ENCODE results near the gene UBE2E2.

Gene UBE2E2

DNA sequence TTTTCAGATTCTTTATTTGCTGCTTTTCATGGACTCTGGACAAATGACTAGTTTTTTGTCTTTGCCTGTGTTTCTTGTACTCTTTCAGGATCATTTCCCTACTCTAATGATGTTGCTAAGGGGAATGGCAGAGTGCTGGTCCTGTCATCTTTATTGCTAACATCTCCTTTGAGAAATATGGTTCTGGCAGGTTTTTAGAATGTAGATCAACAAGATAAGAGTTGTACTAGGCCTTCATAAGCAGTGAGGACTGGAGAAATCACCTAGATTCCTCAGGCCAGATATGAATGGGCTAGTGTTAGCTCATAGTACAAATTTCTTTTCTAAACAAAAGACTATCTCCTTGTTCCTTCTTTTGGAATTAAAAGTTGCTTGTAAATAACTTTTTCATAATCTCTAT is 156.0 kb downstream of the UBE2E2 start:
- POLR2A ChIA-PET, result no interaction called here
- TF ChIP-seq, protein P1, sequence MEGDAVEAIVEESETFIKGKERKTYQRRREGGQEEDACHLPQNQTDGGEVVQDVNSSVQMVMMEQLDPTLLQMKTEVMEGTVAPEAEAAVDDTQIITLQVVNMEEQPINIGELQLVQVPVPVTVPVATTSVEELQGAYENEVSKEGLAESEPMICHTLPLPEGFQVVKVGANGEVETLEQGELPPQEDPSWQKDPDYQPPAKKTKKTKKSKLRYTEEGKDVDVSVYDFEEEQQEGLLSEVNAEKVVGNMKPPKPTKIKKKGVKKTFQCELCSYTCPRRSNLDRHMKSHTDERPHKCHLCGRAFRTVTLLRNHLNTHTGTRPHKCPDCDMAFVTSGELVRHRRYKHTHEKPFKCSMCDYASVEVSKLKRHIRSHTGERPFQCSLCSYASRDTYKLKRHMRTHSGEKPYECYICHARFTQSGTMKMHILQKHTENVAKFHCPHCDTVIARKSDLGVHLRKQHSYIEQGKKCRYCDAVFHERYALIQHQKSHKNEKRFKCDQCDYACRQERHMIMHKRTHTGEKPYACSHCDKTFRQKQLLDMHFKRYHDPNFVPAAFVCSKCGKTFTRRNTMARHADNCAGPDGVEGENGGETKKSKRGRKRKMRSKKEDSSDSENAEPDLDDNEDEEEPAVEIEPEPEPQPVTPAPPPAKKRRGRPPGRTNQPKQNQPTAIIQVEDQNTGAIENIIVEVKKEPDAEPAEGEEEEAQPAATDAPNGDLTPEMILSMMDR (IDR thresholded peaks at IDR 0.05; ENCODE audit: insufficient read depth, low read length, missing control alignments), result no peak
- CTCF ChIA-PET, result no interaction called here
- no peak overlapping the region for H3K4me3 ChIP-seq (ENCODE audit: low read depth, low read length)
- DNase-seq (ENCODE audit: low read depth, low spot score), result no peak

DNA sequence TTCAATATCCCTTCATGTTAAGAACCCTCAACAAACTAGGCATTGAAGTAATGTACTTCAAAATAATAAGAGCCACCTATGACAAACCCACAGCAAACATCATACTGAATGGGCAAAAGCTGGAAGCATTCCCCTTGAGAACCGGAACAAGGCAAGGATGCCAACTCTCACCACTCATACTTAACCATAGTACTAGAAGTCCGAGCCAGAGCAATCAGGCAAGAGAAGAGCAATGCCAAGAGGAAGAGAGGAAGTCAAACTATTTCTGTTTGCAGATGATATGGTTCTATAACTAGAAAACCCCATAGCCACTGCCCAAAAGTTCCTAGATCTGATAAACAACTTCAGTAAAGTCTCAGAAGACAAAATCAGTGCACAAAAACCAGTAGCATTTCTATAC is 161.9 kb downstream of the UBE2E2 start:
- DNase-seq (ENCODE audit: low read depth, low spot score), result no peak
- no peak overlapping the region for H3K4me3 ChIP-seq (ENCODE audit: low read depth, low read length)
- POLR2A ChIA-PET, result no interaction called here
- TF ChIP-seq, protein P1 (IDR thresholded peaks at IDR 0.05; ENCODE audit: insufficient read depth, low read length, missing control alignments), result no peak
- CTCF ChIA-PET, result no interaction called here

DNA sequence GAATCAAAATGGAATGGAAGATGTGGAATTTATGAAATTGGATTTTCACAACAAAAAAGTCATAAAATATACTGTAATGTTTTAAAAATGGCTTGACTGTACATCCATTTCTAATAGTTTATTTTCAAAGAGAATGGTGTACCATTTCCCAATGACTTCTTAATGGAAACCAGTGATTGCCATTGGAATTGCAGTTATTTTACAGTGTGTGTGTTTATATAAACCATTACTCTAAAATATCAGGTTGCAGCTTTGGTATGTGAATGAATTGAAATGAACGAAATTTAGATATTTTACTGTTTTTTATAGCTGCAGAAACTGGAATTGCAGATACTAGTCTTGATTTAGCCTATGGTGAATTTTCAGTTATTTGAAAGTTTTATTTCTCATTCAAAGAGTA is 165.6 kb downstream of the UBE2E2 start:
- TF ChIP-seq, protein P1 (IDR thresholded peaks at IDR 0.05; ENCODE audit: insufficient read depth, low read length, missing control alignments), result no peak
- ChIA-PET POLR2A (no interaction called here), CTCF (no interaction called here)
- no peak for DNase-seq (ENCODE audit: low read depth, low spot score)
- no peak overlapping the region for H3K4me3 ChIP-seq (ENCODE audit: low read depth, low read length)

DNA sequence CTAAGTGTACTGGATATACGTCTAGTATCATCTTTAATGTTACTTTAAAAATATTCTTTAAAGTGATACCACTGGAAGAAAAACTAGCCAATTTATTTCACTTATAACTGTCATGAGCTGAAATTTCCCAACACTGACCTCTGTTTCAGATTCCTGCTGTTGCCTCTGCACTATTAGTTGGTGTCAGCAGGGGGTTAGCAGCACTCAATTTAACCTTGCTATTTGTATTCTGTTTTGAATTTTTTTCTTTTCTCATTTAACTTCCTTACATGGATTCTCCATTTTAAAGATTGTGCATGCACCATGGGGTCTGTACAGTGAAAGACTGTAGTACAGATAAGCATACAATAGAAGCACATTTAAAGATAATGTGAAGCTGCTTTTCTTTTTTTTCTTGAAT is 169.2 kb downstream of the UBE2E2 start:
- ChIA-PET CTCF (no interaction called here), POLR2A (no interaction called here)
- TF ChIP-seq, protein P1 (IDR thresholded peaks at IDR 0.05; ENCODE audit: insufficient read depth, low read length, missing control alignments), result no peak
- no peak overlapping the region for H3K4me3 ChIP-seq (ENCODE audit: low read depth, low read length)
- no peak for DNase-seq (ENCODE audit: low read depth, low spot score)

DNA sequence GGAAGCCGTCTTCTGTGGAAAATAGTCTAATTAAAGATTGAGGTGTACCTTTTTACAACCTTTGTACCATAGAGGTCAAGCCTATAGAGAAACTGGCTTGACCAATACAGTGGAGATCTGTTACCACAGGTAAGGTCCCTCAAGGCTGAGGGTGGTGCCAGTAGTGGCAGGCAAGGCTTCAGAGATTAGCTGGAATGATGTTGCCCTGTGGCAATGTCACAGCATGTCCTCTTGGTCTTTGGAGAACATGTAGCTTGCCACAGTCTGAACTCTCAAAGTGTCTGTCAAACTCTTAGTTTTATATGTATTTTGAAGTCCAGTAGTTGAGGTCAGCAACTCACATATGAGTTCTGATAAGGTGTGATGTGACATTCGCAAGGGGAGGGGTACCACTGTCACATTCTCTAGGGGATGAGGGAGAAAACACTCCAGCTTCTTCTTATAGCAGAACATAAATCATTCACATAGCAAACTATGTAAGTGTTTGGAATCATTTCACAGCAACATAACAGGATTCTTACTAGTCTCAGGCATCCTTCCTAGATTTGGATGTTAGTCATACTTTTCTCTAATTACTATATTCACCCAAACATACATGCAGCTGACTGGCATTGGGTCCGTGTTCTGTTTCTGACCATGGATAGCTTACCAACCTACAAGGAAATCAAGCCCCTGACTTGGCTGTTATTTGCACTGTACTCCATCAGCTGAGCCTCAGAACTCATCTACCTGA is 173.6 kb downstream of the UBE2E2 start:
- H3K4me3 ChIP-seq (ENCODE audit: low read depth, low read length), result no peak overlapping the region

DNA sequence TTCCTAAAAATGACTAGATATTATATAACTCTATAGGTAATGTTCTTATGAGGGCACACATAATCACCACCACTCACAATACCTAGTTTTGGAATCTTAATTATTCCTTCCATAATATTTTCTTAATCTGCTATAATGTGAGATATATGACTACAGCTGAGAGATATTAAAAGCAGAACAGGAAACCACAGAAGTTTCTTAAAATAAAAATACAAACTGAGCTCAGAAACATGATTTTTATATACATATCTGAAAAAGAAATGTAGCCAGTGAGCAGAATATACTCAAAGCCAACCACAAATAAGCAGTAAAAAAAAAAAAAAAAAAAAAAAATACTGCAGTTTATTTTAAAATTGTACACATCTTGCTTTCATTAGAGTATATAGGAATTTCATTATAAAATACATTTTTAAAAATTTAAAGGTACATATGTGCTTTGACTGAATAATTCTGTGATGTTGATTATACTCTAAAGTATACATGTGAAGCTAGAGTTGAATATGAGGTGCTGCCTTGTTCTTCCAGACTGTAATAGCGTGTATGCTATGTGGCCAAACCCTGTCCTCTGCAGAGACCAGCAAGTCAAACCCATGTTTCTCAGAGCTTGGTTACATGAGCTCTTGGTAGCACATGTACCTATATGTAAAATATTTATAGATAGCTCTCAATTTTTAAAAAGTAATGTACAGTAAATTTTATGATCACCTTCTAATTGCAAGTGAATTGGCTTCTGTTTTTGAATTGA is 175.0 kb downstream of the UBE2E2 start:
- ChIA-PET POLR2A (no interaction called here), CTCF (interaction anchor here (0.7 to 0.8 kb wide), 2 partner anchors 23 to 212 kb away, joined by 3 read pairs; no protein-coding TSS in a partner anchor)
- DNase-seq (ENCODE audit: low read depth, low spot score), result no peak
- TF ChIP-seq, protein P1 (IDR thresholded peaks at IDR 0.05; ENCODE audit: insufficient read depth, low read length, missing control alignments), result no peak
- H3K4me3 ChIP-seq (ENCODE audit: low read depth, low read length), result no peak overlapping the region

More for the DNA sequence above, 173.6 kb downstream of the UBE2E2 start:
- CTCF ChIA-PET, result no interaction called here
- POLR2A ChIA-PET, result no interaction called here
- no peak for DNase-seq (ENCODE audit: low read depth, low spot score)
- TF ChIP-seq, protein P1 (IDR thresholded peaks at IDR 0.05; ENCODE audit: insufficient read depth, low read length, missing control alignments), result no peak
